ENCODE data around the gene ASCL5. TPM values are rescaled to one million over a fixed set of nuclear protein-coding genes. Genes with fewer than 3 reads are reported as not detected.

The ASCL5 gene
- total and polyA plus RNA-seq, 9 of the 15 experiments (the other 6 are each of a cell fraction or from before 2014, with no cell fraction given): 0.09 TPM; not detected in 8

- TF ChIP-seq PRDM10 (IDR thresholded peaks at IDR 0.05; ENCODE audit: partially characterized antibody) (no peak), PURB (CRISPR knock-in tag; IDR thresholded peaks at IDR 0.05; ENCODE audit: low read depth) (no peak), MED1 (CRISPR knock-in tag; IDR thresholded peaks at IDR 0.05; ENCODE audit: borderline replicate concordance) (no peak), MCM2 (IDR thresholded peaks at IDR 0.05; ENCODE audit: low read depth) (no peak), NFE2 (IDR thresholded peaks at IDR 0.05; ENCODE audit: low read depth) (no peak), ZNF644 (tag; IDR thresholded peaks at IDR 0.05; ENCODE audit: low read depth) (no peak), TOE1 (IDR thresholded peaks at IDR 0.05; ENCODE audit: borderline replicate concordance) (no peak), TOE1 (CRISPR knock-in tag; IDR thresholded peaks at IDR 0.05; ENCODE audit: borderline replicate concordance, low read depth) (no peak), RBM15 (IDR thresholded peaks at IDR 0.05; ENCODE audit: insufficient read depth, low read length) (no peak), CBX3 (IDR thresholded peaks at IDR 0.05; ENCODE audit: borderline replicate concordance in 1 of 2, low read length in 2 of 2) (no peak), BACH1 (tag; IDR thresholded peaks at IDR 0.05) (no peak), PRPF4 (IDR thresholded peaks at IDR 0.05; ENCODE audit: insufficient read depth, low read depth, low read length, poor library complexity, severe bottlenecking) (no peak)
These were observed 18.8 kb upstream of the ASCL5 start (continued) for GRCh38 chr1:201145816-201146215.

Data from K562 (cell line).